GM23338 (cell line): ENCODE results near the gene GSDMA.

ENCODE experiments used
- CREB1 ChIP-seq: fragments of 250-450 bp; sonication (Bioruptor Pico); IDR thresholded peaks from 2 replicates; pipeline ENCODE4 v1.5.0; 2020; ENCODE audit warnings: low read depth, mild to moderate bottlenecking, moderate library complexity
- CTCF ChIP-seq, 2 experiments: fragments of 200-600 bp in 1 of 2; sonication (generic) in 1 of 2; conservative IDR thresholded peaks; 2 replicates each; pipeline versions ENCODE4 v1.5.1 to v1.6.1; 2016 to 2017; ENCODE audit warnings: antibody characterized with exemption in 2 of 2, low read depth in 2 of 2, mild to moderate bottlenecking in 2 of 2, moderate library complexity in 1 of 2
- ETS1 ChIP-seq: IDR thresholded peaks from 2 replicates; pipeline ENCODE4 v1.6.1; 2016; ENCODE audit warnings: antibody characterized with exemption
- EZH2 ChIP-seq: fragments of 200-600 bp; sonication (generic); IDR thresholded peaks from one replicate; pipeline ENCODE4 v1.8.0; 2017; ENCODE audit warnings: antibody characterized with exemption, mild to moderate bottlenecking, low read depth; ENCODE audit not compliant: unreplicated experiment
- EZH2phosphoT487 ChIP-seq: fragments of 200-600 bp; sonication (generic); IDR thresholded peaks from one replicate; pipeline ENCODE4 v1.8.1; 2018; ENCODE audit warnings: antibody characterized with exemption; ENCODE audit not compliant: unreplicated experiment
- JUNB ChIP-seq: IDR thresholded peaks from one replicate; pipeline ENCODE4 v1.6.1; 2016; ENCODE audit warnings: antibody characterized with exemption; ENCODE audit not compliant: unreplicated experiment
- NANOG ChIP-seq: IDR thresholded peaks from 2 replicates; pipeline ENCODE4 v1.6.1; 2016; ENCODE audit warnings: antibody characterized with exemption, borderline replicate concordance
- POLR2AphosphoS5 ChIP-seq: IDR thresholded peaks from 2 replicates; pipeline ENCODE4 v1.6.1; 2016; ENCODE audit warnings: antibody characterized with exemption, low read depth
- REST ChIP-seq: IDR thresholded peaks from one replicate; pipeline ENCODE4 v1.6.1; 2018; ENCODE audit warnings: antibody characterized with exemption; ENCODE audit not compliant: unreplicated experiment
- STAT1 ChIP-seq: IDR thresholded peaks from one replicate; pipeline ENCODE4 v1.6.1; 2016; ENCODE audit warnings: antibody characterized with exemption; ENCODE audit not compliant: unreplicated experiment
- ZNF114 ChIP-seq: fragments of 250-450 bp; sonication (Bioruptor Pico); IDR thresholded peaks from 2 replicates; pipeline ENCODE4 v1.5.0; 2020; ENCODE audit warnings: mild to moderate bottlenecking, moderate library complexity
- ZNF331 ChIP-seq: fragments of 250-450 bp; sonication (Bioruptor Pico); IDR thresholded peaks from 2 replicates; pipeline ENCODE4 v1.5.0; 2020; ENCODE audit warnings: low read depth, mild to moderate bottlenecking, moderate library complexity

GRCh38 chr17:39951924-39952679, 10.7 kb upstream of the GSDMA start:
- TF ChIP-seq EZH2 (no peak), CTCF (conservative IDR thresholded peaks at IDR 0.05; ENCODE audit: low read depth in 2 of 2) (no peak), POLR2AphosphoS5 (no peak), REST (no peak), STAT1 (no peak), EZH2phosphoT487 (no peak), JUNB (no peak), ETS1 (no peak), NANOG (no peak), ZNF331 (CRISPR knock-in tag) (no peak), CREB1 (CRISPR knock-in tag) (no peak), ZNF114 (CRISPR knock-in tag) (no peak)
